ENCODE measurements around the gene ATOSB. TPM values are rescaled to one million over a fixed set of nuclear protein-coding genes. Genes with fewer than 3 reads are reported as not detected.

Gene ATOSB
- total and polyA plus RNA-seq, 5 donors from 2014 or later = 2.1 to 7.2 (median 4.2) TPM

DNA sequence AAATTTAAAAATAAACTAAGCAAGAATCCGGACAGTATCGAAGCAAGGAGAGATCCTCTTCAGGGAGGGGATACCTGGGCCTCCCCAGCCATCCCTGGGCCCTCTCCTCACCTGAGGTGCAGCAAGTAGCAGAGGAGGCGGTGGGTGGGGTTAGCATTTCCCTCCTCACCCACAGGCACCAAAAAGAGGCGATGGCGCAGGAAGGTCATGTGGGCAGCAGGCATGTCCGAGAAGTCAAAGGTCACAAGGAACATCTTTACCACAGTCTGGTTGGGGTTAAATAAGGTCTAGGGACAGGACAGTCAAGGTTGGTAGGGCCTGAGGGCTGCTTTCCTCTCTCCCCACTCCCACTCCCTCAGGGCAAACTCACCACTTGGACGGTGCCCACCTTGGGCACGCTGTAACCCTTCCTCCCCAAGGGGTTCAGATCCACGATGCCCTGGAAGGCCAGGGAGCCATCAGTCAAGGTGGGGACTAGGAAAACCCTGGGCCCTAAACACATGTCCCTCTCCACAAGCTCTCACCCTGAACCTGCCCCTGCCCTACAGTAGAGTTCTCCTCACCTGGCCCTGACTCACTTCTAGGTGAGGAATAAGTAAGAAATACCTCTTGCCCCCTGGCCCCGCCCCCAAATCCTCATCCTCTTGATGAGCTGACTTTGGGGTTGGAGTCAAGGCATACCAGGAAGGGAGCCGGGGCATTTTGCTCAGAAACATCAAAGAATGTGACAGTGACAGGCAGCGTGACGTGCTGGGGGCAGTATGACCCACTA lies 9.9 kb downstream of the ATOSB start:
- Histone ChIP-seq H3K27me3 (ENCODE audit: control insufficient read depth, insufficient read depth, low read length) (no peaks in the 10 kb centered on the region), H3K9me3 (ENCODE audit: control insufficient read depth in 2 of 2, low read length in 2 of 2) (no peaks in the 10 kb centered on the region), H3K4me3 (ENCODE audit: low read depth, low read length) (no peak overlapping the region), H3K27ac (ENCODE audit: insufficient read depth, low read length, poor library complexity, severe bottlenecking) (no peak overlapping the region), H3K36me3 (ENCODE audit: control insufficient read depth, insufficient read depth, low read length) (peaks cover 19% of the 10 kb centered on the region), H3K4me1 (ENCODE audit: control insufficient read depth, insufficient read depth, low read length, poor library complexity, severe bottlenecking) (peaks cover 28% of the 10 kb centered on the region)
- Mint-ChIP-seq H3K36me3 (peaks cover 17% of the 10 kb centered on the region), H3K27ac (peak overlapping the region in 1 of 3 donors; percentile 71), H3K4me3 (peak overlapping the region in 1 of 4 donors; percentile 73), H3K27me3 (no peaks in the 10 kb centered on the region), H3K9me3 (no peaks in the 10 kb centered on the region), H3K4me1 (peaks cover 6 to 47% (median 16%) of the 10 kb centered on the region in 4 donors)
- DNase-seq (no peak), ATAC-seq (ENCODE audit: low read depth in 2 of 2) (no peak)

DNA sequence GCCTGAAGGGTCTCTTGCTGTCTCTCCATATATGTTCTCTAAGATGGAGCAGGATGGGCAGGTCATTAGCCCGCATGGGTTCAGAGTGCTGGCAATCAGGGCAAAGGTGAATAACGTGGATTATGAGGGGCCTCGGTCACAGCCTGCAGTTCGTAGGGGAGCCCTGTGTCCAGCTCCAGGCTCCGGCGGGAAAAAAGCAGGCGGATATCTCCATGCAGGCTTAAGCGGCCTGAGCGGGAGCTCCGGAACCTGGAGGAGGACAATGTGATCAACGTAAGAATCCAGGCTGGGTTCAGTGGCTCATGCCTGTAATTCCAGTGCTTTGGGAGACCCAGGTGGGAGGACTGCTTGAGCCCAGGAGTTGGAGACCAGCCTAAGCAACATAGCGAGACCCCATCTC lies 10.5 kb downstream of the ATOSB start:
- Histone ChIP-seq H3K27ac (ENCODE audit: insufficient read depth, low read length, poor library complexity, severe bottlenecking) (no peak overlapping the region), H3K4me3 (ENCODE audit: low read depth, low read length) (no peak overlapping the region), H3K36me3 (ENCODE audit: control insufficient read depth, insufficient read depth, low read length) (peaks cover 25% of the 10 kb centered on the region), H3K4me1 (ENCODE audit: control insufficient read depth, insufficient read depth, low read length, poor library complexity, severe bottlenecking) (peaks cover 24% of the 10 kb centered on the region), H3K9me3 (ENCODE audit: control insufficient read depth in 2 of 2, low read length in 2 of 2) (no peaks in the 10 kb centered on the region), H3K27me3 (ENCODE audit: control insufficient read depth, insufficient read depth, low read length) (no peaks in the 10 kb centered on the region)
- no peak overlapping the region for H3K27ac Mint-ChIP-seq
- DNase-seq (no peak), ATAC-seq (ENCODE audit: low read depth in 2 of 2) (no peak)
- H3K9me3 Mint-ChIP-seq = no peaks in the 10 kb centered on the region
- peaks cover 6 to 46% (median 17%) of the 10 kb centered on the region in 4 donors for H3K4me1 Mint-ChIP-seq
- H3K36me3 Mint-ChIP-seq = peaks cover 21% of the 10 kb centered on the region
- H3K4me3 Mint-ChIP-seq = peak overlapping the region in 1 of 4 donors; percentile 73
- H3K27me3 Mint-ChIP-seq = no peaks in the 10 kb centered on the region

DNA sequence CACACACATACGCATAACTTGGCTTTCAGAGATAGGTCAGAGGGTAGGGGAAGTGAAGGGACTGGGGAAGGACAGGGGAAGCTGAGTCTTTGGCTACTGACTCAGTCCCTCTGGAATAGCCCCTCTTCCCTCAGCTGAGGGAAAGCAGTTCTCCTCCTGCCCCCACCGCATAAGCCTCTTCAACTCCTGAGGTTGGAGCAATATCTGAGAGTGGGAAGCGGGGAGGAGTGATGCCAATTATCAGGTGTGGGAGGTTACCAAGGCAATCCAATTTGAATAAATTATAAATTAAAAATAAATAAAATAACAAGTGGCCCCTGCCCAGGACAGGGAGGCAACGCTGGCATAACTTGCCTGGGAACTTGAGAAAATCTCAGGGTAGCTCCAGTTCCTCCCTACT lies 11.1 kb downstream of the ATOSB start:
- H3K4me1 Mint-ChIP-seq = peaks cover 6 to 42% (median 17%) of the 10 kb centered on the region in 4 donors
- Histone ChIP-seq H3K9me3 (ENCODE audit: control insufficient read depth in 2 of 2, low read length in 2 of 2) (no peaks in the 10 kb centered on the region), H3K4me1 (ENCODE audit: control insufficient read depth, insufficient read depth, low read length, poor library complexity, severe bottlenecking) (peaks cover 24% of the 10 kb centered on the region), H3K27ac (ENCODE audit: insufficient read depth, low read length, poor library complexity, severe bottlenecking) (no peak overlapping the region), H3K4me3 (ENCODE audit: low read depth, low read length) (no peak overlapping the region), H3K27me3 (ENCODE audit: control insufficient read depth, insufficient read depth, low read length) (no peaks in the 10 kb centered on the region), H3K36me3 (ENCODE audit: control insufficient read depth, insufficient read depth, low read length) (peaks cover 31% of the 10 kb centered on the region)
- no peaks in the 10 kb centered on the region for H3K9me3 Mint-ChIP-seq
- H3K27me3 Mint-ChIP-seq = no peaks in the 10 kb centered on the region
- DNase-seq (no peak), ATAC-seq (ENCODE audit: low read depth in 2 of 2) (no peak)
- peaks cover 23% of the 10 kb centered on the region for H3K36me3 Mint-ChIP-seq
- peak overlapping the region in 1 of 4 donors; percentile 73 for H3K4me3 Mint-ChIP-seq
- H3K27ac Mint-ChIP-seq = no peak overlapping the region

DNA sequence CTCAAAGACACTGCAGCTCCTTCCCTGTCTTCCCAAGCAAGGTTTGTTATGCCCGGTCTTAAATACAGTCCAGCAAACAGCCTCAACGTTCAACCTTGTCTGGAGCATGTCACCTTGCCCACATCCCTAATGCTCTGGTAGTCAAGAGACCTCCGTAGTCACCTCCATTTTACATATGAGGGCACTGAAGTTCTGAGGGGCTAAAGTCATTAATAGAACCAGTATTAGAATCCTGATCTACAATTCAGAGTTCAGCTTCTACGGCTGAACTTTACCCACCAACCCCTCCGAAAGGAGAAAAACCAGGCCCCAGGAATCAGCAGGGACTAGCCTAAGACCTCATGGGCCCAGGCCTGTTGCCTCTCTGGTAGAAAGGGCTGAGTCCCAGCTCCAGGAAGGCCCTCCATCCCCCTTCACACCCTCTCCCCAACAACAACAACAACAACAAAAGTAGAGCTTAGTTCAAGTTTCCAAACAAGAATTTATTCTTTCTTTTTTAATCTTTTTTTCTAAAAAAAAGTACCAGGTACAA lies 11.9 kb downstream of the ATOSB start:
- peak overlapping the region; percentile 88 to 96 (median 94) for H3K4me3 Mint-ChIP-seq
- peaks cover 6 to 41% (median 17%) of the 10 kb centered on the region in 4 donors for H3K4me1 Mint-ChIP-seq
- H3K27me3 Mint-ChIP-seq = no peaks in the 10 kb centered on the region
- peaks cover 34% of the 10 kb centered on the region for H3K36me3 ChIP-seq (ENCODE audit: control insufficient read depth, insufficient read depth, low read length)
- peak overlapping the region; percentile 85 for H3K4me3 ChIP-seq (ENCODE audit: low read depth, low read length)
- peak overlapping the region in 2 of 3 donors; percentile 93 to 99 for H3K27ac Mint-ChIP-seq
- peaks cover 0 to 2% (median 0%) of the 10 kb centered on the region in 7 donors for H3K9me3 Mint-ChIP-seq
- H3K27me3 ChIP-seq (ENCODE audit: control insufficient read depth, insufficient read depth, low read length) = no peaks in the 10 kb centered on the region
- no peaks in the 10 kb centered on the region for H3K9me3 ChIP-seq (ENCODE audit: control insufficient read depth in 2 of 2, low read length in 2 of 2)
- DNase-seq (no peak), ATAC-seq (ENCODE audit: low read depth in 2 of 2) (no peak)
- peaks cover 24% of the 10 kb centered on the region for H3K4me1 ChIP-seq (ENCODE audit: control insufficient read depth, insufficient read depth, low read length, poor library complexity, severe bottlenecking)
- peaks cover 26% of the 10 kb centered on the region for H3K36me3 Mint-ChIP-seq
- H3K27ac ChIP-seq (ENCODE audit: insufficient read depth, low read length, poor library complexity, severe bottlenecking) = peak overlapping the region; percentile 90

DNA sequence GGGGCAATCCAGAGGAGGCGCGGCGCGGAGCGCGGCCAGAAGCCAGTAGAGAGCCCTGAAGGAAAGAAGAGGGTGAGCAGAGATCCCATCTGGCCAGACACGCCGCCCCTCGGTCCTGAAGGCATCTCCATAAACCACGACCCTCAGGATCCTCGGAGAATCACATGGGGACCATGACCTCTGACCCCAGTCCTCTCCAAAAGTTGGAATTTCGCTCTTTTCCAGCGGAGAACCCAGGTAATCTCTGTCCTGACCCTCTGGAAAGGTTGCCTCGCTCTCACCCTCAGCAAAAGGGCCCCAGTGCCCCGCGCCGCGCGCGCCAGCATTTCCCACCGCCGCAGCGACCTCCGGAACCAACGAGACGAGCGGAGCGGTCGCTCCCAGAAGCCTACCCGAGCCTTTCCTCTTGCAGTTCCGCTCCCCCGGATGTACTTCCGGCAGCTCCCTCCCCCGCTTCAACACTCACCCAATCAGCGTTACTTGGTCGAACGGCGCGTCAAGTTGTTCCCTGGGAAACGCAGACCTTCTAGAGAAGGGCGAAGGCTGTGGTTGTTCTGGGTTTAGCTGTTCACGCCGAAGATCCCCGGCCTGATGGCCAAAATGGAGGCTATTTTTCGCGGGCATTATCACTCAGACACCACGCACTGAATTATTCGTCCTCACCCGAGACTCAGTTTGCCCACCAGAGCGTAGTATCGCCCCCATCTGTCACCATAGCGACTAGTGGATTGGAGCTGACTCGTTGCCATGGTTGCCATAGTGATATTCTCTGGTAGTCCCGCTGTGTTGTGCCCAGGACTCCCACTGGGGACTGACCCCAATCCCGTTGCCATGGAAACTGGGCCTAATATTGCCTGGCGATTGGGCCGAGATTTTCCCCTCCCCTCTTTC lies 12.6 kb downstream of the ATOSB start, which contains the start of gene STOML2:
Gene STOML2 (minus strand): TSS at position 363 of the 891 bp plus-strand sequence. CDS start 37 bp downstream, at position 326.
- H3K4me1 ChIP-seq (ENCODE audit: control insufficient read depth, insufficient read depth, low read length, poor library complexity, severe bottlenecking) = peaks cover 24% of the 10 kb centered on the region
- Mint-ChIP-seq H3K36me3 (peaks cover 22% of the 10 kb centered on the region), H3K27ac (peak within 1 kb of the TSS; percentile 93 to 99 (median 97)), H3K9me3 (peaks cover 0 to 2% (median 0%) of the 10 kb centered on the region in 7 donors), H3K4me1 (peaks cover 6 to 42% (median 17%) of the 10 kb centered on the region in 4 donors), H3K4me3 (peak within 1 kb of the TSS; percentile 88 to 96 (median 94)), H3K27me3 (no peaks in the 10 kb centered on the region)
- H3K27ac ChIP-seq (ENCODE audit: insufficient read depth, low read length, poor library complexity, severe bottlenecking) = peak within 1 kb of the TSS; percentile 90
- peak; percentile 89 to 97 (median 92) for DNase-seq
- no peaks in the 10 kb centered on the region for H3K9me3 ChIP-seq (ENCODE audit: control insufficient read depth in 2 of 2, low read length in 2 of 2)
- peak; percentile 98 to 99 for ATAC-seq (ENCODE audit: low read depth in 2 of 2)
- H3K4me3 ChIP-seq (ENCODE audit: low read depth, low read length) = peak within 1 kb of the TSS; percentile 85
- H3K36me3 ChIP-seq (ENCODE audit: control insufficient read depth, insufficient read depth, low read length) = peaks cover 34% of the 10 kb centered on the region
- no peaks in the 10 kb centered on the region for H3K27me3 ChIP-seq (ENCODE audit: control insufficient read depth, insufficient read depth, low read length)

DNA sequence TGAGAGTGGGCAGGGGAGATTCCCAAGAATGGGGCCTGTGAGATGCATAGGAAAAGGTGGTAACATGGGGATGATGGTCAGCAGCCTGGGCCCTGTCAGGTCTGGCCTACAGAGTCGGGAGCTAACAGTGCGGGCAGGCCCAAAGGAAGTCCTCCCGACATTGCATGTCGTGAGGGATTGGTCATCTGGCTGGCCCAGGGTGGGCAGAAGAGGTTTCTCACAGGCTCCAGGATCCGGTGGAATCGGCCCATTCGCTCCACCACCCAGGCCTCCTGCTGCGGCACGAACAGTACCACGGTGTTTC lies 13.2 kb downstream of the ATOSB start:
- Mint-ChIP-seq H3K27me3 (no peaks in the 10 kb centered on the region), H3K9me3 (peaks cover 0 to 2% (median 0%) of the 10 kb centered on the region in 7 donors), H3K4me3 (peak overlapping the region; percentile 88 to 96 (median 94)), H3K36me3 (peaks cover 22% of the 10 kb centered on the region), H3K4me1 (peaks cover 6 to 47% (median 19%) of the 10 kb centered on the region in 4 donors), H3K27ac (peak overlapping the region; percentile 84 to 99 (median 93))
- Histone ChIP-seq H3K9me3 (ENCODE audit: control insufficient read depth in 2 of 2, low read length in 2 of 2) (no peaks in the 10 kb centered on the region), H3K4me3 (ENCODE audit: low read depth, low read length) (peak overlapping the region; percentile 85), H3K27me3 (ENCODE audit: control insufficient read depth, insufficient read depth, low read length) (no peaks in the 10 kb centered on the region), H3K36me3 (ENCODE audit: control insufficient read depth, insufficient read depth, low read length) (peaks cover 34% of the 10 kb centered on the region), H3K27ac (ENCODE audit: insufficient read depth, low read length, poor library complexity, severe bottlenecking) (peak overlapping the region; percentile 90), H3K4me1 (ENCODE audit: control insufficient read depth, insufficient read depth, low read length, poor library complexity, severe bottlenecking) (peaks cover 24% of the 10 kb centered on the region)
- ATAC-seq (ENCODE audit: low read depth in 2 of 2) = peak in 1 of 2 donors; percentile 5
- no peak for DNase-seq

DNA sequence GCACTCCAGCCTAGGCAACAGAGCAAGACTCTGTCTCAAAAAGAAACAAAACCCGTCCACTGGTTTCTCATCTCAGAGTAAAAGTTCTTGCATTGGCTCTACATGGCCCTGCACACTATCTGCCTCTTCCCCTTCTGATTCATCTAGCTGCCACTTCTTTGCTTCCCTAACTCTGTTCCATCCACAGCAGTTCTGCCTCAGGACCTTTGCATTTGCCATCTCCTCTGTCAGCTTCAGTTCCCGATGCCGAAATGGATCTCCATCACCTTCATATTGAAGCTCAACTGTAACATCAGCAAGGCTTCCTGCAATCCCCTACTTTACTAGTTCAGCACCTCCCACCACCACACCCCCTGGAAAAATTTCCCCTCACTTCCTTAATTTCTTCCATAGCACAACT lies 18.1 kb downstream of the ATOSB start:
- peaks cover 27% of the 10 kb centered on the region for H3K36me3 Mint-ChIP-seq

More for the DNA sequence above, 18.1 kb downstream of the ATOSB start:
- Histone ChIP-seq H3K9me3 (ENCODE audit: control insufficient read depth in 2 of 2, low read length in 2 of 2) (no peaks in the 10 kb centered on the region), H3K27ac (ENCODE audit: insufficient read depth, low read length, poor library complexity, severe bottlenecking) (no peak overlapping the region), H3K4me3 (ENCODE audit: low read depth, low read length) (no peak overlapping the region), H3K27me3 (ENCODE audit: control insufficient read depth, insufficient read depth, low read length) (no peaks in the 10 kb centered on the region), H3K4me1 (ENCODE audit: control insufficient read depth, insufficient read depth, low read length, poor library complexity, severe bottlenecking) (peaks cover 31% of the 10 kb centered on the region), H3K36me3 (ENCODE audit: control insufficient read depth, insufficient read depth, low read length) (peaks cover 28% of the 10 kb centered on the region)
- DNase-seq (no peak), ATAC-seq (ENCODE audit: low read depth in 2 of 2) (no peak)
- Mint-ChIP-seq H3K4me1 (peaks cover 5 to 64% (median 35%) of the 10 kb centered on the region in 4 donors), H3K27me3 (peaks cover 2% of the 10 kb centered on the region), H3K4me3 (peak overlapping the region; percentile 35 to 92 (median 64)), H3K27ac (peak overlapping the region in 2 of 3 donors; percentile 69 to 74), H3K9me3 (peaks cover 0 to 2% (median 0%) of the 10 kb centered on the region in 7 donors)

Data from CD4-positive, CD25-positive, alpha-beta regulatory T cell (primary cell).